ENCODE measurements around the gene MECP2.

DNA sequence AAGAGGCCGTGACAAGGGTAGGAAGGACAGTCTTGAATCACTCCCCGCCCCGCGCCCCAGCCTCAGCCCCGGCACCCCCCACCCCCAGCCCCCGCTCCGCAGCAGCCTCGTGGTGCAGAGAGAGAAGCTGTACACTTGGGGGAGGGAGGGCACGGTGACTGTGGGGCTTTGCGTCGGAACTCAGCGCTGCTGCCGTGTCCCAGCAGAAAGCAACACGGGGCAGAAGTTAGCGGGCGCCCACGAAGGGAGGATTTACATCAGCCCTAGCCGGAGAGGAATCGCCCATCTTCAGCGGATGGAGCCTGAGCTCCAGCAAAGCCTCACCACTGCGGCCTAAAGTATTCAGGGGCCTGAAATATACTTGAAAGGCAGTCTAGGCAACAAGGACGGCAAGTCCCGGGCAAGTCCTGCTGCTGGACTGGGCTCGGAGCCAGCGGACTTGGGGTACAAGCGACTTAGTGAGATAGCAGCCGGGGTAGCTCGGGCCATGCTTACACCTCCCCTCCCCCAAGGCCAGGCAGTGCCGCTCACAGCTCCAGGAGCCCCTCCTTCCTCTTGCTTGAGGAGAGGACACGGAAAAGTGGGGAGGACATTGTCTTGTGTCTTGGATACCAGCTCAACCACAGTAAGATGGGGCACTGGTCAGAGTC is 28.0 kb upstream of the MECP2 start:
- TF ChIP-seq, protein P1, sequence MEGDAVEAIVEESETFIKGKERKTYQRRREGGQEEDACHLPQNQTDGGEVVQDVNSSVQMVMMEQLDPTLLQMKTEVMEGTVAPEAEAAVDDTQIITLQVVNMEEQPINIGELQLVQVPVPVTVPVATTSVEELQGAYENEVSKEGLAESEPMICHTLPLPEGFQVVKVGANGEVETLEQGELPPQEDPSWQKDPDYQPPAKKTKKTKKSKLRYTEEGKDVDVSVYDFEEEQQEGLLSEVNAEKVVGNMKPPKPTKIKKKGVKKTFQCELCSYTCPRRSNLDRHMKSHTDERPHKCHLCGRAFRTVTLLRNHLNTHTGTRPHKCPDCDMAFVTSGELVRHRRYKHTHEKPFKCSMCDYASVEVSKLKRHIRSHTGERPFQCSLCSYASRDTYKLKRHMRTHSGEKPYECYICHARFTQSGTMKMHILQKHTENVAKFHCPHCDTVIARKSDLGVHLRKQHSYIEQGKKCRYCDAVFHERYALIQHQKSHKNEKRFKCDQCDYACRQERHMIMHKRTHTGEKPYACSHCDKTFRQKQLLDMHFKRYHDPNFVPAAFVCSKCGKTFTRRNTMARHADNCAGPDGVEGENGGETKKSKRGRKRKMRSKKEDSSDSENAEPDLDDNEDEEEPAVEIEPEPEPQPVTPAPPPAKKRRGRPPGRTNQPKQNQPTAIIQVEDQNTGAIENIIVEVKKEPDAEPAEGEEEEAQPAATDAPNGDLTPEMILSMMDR (IDR thresholded peaks at IDR 0.05): no peak
- no peak for TF ChIP-seq REST (IDR thresholded peaks at IDR 0.05; ENCODE audit: insufficient read depth in 1 of 2, low read depth in 2 of 2, low read length in 1 of 2)
